ENCODE data around the gene CEP131.

- TF ChIP-seq CTCF (IDR thresholded peaks at IDR 0.05; ENCODE audit: low read length), result no peak
- no peak for TF ChIP-seq EZH2 (optimal IDR thresholded peaks at IDR 0.05; ENCODE audit: low read depth, low read length)
- no peak for TF ChIP-seq EZH2phosphoT487 (IDR thresholded peaks at IDR 0.05; ENCODE audit: low read length)
These were observed 981 bp upstream of the CEP131 start for GRCh38 chr17:81223762-81224130.
